T-helper 2 cell treated with Interferon-gamma antibody and Interleukin-4, amounts not matched to agents 100 ng/mL and 5 ng/mL, for 36 hours (primary cell): ENCODE results near the gene FLOT1. TPM values are rescaled to one million over a fixed set of nuclear protein-coding genes. Genes with fewer than 3 reads are reported as not detected.
"Not testable (repeated sequence)": the region's sequence is repeated elsewhere in the genome, so short reads cannot be mapped to it uniquely, and the experiment has no call there.

Experiments
- intact Hi-C: fragments of 100-400 bp; cut with micrococcal nuclease; formaldehyde crosslinking; loops from one replicate; pipeline ENCODE4 v1.15.1; 2023
- total RNA-seq: library from RNA; stranded (reverse); gene quantifications from 2 replicates; pipeline ENCODE4 v1.2.3, GENCODE V29; 2022

Gene FLOT1
- total RNA-seq, 1 donor from 2014 or later, result 126 TPM

GRCh38 chr6:30723843-30724741 lies 18.4 kb downstream of the FLOT1 start:
- intact Hi-C loops, result not testable (repeated sequence)

DNA sequence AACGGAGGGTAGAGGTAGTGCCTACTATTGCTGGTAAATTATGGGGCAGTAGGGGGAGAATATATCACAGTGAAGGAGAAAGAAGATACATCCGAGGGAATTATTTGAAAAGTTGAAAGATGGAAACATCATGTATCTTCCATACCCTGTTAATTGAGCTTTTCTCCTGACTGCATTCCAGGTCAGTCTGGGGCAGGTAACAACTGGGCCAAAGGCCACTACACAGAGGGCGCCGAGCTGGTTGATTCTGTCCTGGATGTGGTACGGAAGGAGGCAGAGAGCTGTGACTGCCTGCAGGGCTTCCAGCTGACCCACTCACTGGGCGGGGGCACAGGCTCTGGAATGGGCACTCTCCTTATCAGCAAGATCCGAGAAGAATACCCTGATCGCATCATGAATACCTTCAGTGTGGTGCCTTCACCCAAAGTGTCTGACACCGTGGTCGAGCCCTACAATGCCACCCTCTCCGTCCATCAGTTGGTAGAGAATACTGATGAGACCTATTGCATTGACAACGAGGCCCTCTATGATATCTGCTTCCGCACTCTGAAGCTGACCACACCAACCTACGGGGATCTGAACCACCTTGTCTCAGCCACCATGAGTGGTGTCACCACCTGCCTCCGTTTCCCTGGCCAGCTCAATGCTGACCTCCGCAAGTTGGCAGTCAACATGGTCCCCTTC lies 19.2 kb downstream of the FLOT1 start:
- intact Hi-C loops, result not testable (repeated sequence)

DNA sequence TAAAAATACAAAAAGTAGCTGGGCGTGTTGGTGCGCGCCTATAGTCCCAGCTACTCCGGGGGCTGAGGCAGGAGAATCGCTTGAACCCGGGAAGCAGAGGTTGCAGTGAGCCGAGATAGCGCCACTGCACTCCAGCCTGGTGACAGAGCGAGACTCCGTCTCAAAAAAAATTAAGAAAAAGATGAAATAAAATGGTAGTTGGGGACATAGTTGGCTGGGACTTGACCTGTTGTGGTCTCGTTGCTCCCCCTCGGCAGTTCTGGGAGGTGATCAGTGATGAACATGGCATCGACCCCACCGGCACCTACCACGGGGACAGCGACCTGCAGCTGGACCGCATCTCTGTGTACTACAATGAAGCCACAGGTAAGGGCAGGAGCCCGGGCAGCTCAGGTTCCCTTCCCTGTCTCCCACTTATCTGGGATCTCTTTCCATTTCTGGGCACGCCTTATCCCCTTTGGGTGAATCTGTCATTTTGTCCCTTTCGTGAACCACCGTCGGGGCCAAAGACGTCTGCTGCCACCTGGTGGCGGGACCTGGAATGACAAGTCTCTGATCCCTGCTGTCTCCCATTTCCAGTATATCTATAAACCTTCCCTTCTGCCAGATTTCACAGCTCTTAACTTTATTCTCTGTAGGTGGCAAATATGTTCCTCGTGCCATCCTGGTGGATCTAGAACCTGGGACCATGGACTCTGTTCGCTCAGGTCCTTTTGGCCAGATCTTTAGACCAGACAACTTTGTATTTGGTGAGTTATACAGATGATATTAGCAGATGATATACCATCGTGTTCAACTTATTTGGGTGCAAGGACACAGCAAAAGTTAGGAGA lies 20.0 kb downstream of the FLOT1 start:
- intact Hi-C loops, result loop anchor here (1.0 kb wide), 1 partner anchor 43 kb away; no protein-coding TSS in a partner anchor

GRCh38 chr6:30722025-30722279 lies 20.5 kb downstream of the FLOT1 start:
- intact Hi-C loops, result loop anchor here (1.0 kb wide), 1 partner anchor 43 kb away; no protein-coding TSS in a partner anchor

DNA sequence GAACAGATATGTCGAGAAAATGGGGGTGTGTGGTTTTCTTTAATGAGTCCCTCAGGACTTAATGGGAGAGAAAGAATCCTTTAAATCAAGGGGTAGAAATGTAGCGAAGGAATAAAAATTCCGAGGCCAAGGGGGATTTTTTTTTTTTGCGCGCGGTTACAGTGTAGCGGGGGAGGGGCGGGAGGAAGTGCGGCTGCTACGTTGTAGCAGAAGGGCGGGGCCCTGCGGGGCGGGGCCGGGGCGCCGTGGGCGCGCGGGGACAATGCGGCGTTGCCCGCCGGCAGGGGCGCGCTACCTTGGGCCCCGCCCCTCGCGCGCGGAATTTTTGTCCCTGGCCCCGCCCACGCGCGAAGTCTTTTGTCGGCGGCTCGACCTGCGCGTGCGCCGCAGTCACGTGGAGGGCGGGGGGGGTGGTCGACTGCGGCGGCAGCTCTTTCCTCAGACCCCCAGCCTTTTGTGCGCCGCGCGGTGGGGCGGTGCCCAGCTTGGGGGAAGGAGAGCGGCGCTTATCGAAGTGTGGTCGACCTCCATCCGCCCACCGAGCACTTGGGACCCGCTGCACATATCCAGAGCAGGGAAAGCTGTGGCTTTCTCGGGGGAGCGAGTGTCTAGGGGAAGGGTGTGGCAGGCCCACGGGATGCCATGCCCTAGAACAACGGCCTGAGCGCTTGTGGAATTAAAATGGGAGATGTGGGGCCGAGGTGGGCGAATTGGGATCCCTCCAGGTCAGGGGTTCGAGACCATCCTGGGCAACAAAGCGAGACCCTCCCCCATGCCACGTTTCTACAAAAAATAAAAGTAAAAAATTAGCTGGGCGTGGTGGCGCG lies 21.1 kb downstream of the FLOT1 start:
- intact Hi-C loops, result loop anchor here (1.0 to 2.0 kb wide), 4 partner anchors 16 to 165 kb away; partner anchors contain the start of genes GNL1 and PRR3

DNA sequence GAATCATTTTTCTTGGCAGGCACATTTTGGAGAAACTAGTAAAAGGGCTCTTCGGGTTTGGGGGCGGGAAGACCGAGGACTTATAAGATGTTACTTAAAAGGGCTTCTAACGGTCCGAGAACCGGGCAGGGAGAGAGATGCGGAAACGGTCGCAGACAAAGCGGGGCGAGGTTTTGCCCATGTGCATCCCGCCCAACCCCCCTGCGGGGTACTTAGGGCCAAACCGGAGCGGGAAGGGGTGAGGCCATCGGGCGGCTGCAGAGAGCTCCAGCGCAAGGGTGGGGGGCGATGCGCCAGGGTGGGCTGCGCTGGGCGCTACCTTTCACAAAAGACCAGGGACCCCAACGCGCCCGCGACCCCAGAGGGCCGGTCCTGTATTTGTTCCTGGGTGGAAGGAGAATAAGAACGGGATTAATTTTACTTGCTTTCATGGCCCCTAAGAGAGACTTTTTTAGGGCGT lies 21.7 kb downstream of the FLOT1 start:
- intact Hi-C loops, result loop anchor here (1.0 to 2.0 kb wide), 4 partner anchors 17 to 164 kb away; partner anchors contain the start of genes C6orf136, GNL1 and PRR3

DNA sequence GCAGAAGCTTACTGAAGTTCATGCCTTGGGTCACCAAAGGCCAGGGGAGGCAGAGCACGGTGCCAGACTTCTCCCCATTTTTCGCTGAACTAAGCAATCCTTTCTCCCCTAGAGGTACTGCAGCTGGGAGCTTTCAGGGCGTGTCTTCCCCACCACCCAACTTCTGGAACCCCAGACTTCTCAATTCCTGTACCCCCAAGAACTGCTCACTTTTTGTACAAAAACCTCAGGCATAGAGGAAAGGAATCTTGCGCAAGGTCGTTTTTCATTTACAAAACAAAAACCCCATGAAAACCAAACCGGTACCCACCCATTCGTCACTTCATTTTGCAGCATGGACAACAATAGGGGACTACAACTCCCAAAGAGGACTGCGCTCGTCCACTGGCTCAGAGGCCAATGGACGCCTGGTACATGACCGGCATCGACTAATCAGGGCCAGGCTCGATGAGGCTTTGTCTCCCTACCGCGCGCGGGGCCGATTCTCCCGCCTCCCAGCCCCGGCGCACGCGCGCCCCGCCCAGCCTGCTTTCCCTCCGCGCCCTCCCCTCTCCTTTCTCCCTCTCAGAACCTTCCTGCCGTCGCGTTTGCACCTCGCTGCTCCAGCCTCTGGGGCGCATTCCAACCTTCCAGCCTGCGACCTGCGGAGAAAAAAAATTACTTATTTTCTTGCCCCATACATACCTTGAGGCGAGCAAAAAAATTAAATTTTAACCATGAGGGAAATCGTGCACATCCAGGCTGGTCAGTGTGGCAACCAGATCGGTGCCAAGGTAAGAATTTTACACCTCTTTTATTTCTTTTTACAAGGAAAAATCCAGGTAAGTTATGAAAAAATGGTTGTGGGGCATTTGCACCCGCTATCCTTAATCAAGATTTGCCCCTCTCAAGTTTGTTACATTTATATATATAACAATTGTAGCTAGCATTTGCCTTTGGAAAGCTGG lies 22.4 kb downstream of the FLOT1 start, which contains the start of gene TUBB:
TUBB (plus strand) TSS at position 562 of the 947 bp plus-strand sequence; CDS start at position 717, 155 bp downstream.
- intact Hi-C loops, result loop anchor here (1.0 to 5.0 kb wide), 3 partner anchors 73 to 658 kb away; partner anchors contain the start of genes C6orf136, GNL1, POLR1H and PRR3

GRCh38 chr6:30719356-30719755 lies 23.1 kb downstream of the FLOT1 start:
- intact Hi-C loops, result loop anchor here (5.0 kb wide), 1 partner anchor 657 kb away; the partner anchor contains the start of gene POLR1H

GRCh38 chr6:30717845-30718720 lies 24.4 kb downstream of the FLOT1 start:
- intact Hi-C loops, result loop anchor here (1.0 to 5.0 kb wide), 5 partner anchors 31 to 656 kb away; partner anchors contain the start of genes HLA-E, MRPS18B, POLR1H and PPP1R10

GRCh38 chr6:30717129-30717844 lies 25.2 kb downstream of the FLOT1 start, which contains the start of gene MDC1:
Gene MDC1, minus strand, starts transcription at chr6:30717281. Its CDS starts 2,106 bp downstream, at chr6:30715175.
- intact Hi-C loops, result loop anchor here (1.0 to 5.0 kb wide), 5 partner anchors 30 to 655 kb away; partner anchors contain the start of genes HLA-E, MRPS18B, POLR1H and PPP1R10

GRCh38 chr6:30716879-30717128 lies 25.7 kb downstream of the FLOT1 start:
- intact Hi-C loops, result loop anchor here (1.0 to 5.0 kb wide), 5 partner anchors 30 to 655 kb away; partner anchors contain the start of genes HLA-E, MRPS18B, POLR1H and PPP1R10

DNA sequence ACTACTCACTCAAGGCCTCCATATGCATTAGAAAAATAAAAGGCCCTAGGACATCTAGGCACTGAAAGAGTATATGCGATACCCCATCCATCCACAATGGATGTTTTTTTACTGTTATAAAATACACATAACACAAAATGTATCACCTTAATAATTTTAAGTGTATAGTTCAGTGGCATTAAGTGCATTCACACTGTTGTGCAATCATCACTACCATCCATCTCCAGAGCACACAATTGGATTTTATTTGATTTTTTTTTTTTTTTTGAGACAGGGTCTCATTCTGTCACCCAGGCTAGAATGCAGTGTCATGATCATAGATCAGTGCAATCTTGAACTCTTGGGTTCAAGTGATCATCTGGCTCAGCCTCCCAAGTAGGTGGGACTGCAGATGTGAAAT lies 28.2 kb downstream of the FLOT1 start:
- intact Hi-C loops, result no loop called here

- intact Hi-C loops, result no loop called here
Observed at GRCh38 chr6:30712441-30712945, 30.0 kb downstream of the FLOT1 start.

DNA sequence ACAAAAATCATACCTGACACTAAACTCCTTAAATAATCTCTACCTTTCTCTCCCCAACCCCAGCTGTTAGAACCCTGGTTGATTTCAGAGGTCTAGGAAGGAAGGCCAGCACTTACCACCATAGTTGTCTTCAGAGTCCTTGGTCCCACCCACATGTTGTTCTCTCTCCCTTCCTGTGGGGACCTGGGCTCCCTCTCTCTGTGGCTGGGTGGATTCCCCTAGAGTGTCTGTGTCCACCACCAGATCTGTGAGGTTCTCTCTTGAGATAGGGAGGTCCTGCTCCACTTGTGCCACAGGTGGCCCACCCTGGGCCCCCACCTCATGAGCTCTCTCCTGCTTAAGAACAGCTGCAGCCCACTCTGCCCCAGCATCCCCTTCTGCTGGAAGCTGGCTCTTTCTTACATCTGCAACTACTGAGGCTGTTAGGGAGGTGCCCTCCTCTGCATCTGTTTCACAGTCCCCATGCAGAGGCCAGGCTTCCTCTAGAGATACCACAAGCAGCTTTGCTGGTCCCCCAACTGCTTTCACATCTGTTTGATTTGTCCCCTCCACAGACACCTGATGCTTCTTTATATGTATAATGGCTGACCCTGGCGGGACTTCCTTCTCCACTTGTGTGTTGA lies 30.6 kb downstream of the FLOT1 start:
- intact Hi-C loops, result no loop called here

- intact Hi-C loops, result no loop called here
Observed at GRCh38 chr6:30709101-30709868, 33.2 kb downstream of the FLOT1 start.
